ENCODE results near the gene KCNQ1. TPM values are rescaled to one million over a fixed set of nuclear protein-coding genes. Genes with fewer than 3 reads are reported as not detected.

KCNQ1 gene
- polyA plus RNA-seq, 5 donors, result 6.2 to 11.5 (median 8.5) TPM

DNA sequence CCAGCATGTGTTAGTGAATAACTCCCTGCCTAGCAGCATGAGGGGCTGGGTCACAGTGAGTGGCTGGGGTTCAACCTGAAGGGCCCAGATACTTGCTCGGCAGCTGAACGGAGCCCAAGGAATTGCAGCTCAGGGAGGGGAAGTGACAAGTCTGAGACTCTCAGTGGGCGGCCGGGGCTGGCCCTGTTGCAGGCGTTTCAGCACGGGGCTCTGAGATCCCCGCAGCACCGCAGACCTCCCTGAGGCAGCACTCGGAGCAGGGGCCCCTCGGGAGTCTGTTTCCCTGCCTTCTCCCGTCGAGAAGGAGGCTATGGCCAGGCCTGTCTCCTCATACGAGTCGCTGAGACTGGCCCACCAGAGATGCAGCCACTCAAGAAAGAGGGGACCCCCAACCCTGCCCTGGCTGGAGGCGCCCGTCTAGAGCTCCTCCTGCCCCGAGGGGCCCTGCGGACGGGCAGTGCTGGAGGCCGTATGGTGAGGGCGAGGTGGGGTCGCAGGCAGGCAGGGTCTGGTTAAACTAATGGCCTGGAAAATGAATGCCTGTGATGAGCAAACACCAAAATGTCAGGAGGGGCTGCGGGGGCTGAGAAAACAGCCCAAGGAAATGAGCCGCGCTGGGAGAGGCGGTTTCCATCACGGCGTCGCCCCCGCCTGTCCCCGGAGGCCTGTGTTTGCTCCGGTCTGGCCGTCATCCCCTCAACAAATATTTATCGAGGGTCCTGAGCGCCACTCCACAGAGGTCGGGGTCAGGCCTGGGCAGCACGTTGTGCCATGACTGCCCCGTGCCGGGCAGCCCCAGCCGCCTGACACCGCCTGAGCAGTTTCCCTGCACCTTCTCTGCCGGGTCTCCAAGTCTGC is 35.0 kb upstream of the KCNQ1 start:
- DNase-seq, result no peak

DNA sequence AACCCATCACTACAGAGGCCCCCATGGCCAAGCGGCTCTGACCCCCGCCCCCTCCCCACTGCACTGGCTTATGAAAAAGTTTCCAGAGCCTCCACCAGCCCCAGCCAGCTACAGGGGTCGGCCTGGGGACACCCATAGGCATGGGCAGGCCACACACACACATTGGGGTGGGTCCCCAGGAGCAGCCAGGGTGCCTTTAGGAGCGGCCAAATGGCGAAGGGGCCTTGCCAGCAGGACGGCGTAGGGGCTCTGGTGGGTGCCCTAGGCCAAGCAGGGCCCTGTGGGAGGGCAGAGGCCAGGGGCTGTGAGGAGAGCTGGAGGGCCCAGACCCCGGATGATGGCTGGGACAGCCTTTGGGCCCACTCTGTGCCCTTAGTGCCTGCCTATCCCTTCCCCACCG is 34.2 kb upstream of the KCNQ1 start:
- DNase-seq, result no peak

GRCh38 chr11:2411446-2412305 is 33.1 kb upstream of the KCNQ1 start:
- no peak for DNase-seq

- no peak for DNase-seq
Measured at GRCh38 chr11:2412323-2412722, 32.5 kb upstream of the KCNQ1 start.

DNA sequence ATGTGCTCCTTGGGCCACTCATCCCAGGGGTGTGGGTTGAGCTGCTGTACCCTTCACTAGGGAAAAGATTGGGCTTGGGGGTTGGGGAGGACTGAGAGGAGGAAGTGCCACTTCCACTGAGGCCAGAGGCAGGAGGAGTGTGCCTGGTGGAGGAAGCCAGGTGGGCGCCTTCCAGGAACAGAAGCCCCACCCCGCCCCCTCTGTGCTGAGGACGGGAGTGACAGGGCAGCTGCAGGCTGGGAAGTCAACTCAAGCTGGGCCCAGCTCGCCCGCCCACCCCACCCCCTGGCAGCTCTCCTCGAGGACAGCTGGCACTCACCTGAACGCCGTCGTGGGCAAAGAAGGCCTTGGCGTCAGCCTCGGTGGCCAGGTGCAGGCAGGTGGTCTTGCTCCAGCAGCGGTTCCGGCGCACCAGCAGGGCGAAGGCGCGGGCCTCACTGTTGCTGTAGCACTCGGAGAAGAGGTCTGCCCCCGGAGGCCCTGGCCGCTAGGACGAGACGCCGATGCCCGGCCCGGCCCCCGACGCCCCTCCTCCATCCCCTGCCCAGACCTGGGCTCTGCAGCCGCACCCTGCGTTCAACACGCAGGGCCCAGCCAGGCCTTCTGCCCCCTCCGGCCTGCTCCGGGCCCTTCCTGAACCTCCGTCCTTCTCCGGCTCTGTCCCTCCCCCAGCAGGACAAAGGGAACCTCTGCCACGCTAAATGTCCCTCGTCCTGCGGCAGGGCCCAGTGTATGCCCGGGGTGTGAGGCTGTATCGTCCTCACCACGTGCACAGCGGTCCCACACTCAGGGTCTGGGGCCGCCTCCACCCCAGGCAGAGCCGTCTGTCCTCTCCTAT is 30.8 kb upstream of the KCNQ1 start:
- DNase-seq, result no peak

- DNase-seq, result no peak
Measured at GRCh38 chr11:2414616-2415015, 30.2 kb upstream of the KCNQ1 start.

GRCh38 chr11:2415171-2415570 is 29.6 kb upstream of the KCNQ1 start:
- no peak for DNase-seq

GRCh38 chr11:2415601-2416380 is 29.0 kb upstream of the KCNQ1 start:
- no peak for DNase-seq

- DNase-seq, result no peak
Measured at GRCh38 chr11:2416765-2417164, 28.0 kb upstream of the KCNQ1 start.

GRCh38 chr11:2417856-2418692 is 26.7 kb upstream of the KCNQ1 start:
- DNase-seq, result no peak

DNA sequence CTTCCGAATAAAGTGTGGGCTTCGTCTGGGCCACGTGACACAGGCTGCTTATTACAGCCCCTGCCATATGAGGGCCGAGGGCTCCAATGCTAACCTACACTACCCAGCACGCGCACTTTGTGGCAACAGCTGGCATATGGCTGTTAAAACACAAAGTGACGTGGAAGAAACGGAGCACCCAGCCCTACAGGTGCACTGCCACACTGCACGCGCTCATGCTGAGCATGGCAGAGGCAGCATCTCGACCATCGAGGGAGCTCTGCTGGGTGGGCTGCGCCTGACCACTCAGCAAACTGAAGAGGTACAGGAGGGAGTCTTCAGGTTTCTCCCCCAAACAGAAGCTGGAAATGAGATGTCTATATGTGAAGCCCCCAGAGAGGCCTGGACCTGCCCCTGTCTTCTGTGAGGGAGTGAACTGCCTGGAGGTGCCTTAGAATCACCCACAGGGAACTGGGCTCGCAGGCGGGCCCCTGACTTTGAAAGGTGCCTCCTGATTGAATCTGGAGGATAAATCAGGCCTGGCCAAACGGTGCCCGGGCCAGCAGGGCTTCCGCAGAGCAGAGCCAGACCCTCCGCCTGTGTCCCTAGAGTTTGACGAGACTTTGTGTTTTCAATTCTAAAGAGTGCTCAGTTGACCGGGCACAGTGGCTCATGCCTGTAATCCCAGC is 26.0 kb upstream of the KCNQ1 start:
- DNase-seq, result no peak

DNA sequence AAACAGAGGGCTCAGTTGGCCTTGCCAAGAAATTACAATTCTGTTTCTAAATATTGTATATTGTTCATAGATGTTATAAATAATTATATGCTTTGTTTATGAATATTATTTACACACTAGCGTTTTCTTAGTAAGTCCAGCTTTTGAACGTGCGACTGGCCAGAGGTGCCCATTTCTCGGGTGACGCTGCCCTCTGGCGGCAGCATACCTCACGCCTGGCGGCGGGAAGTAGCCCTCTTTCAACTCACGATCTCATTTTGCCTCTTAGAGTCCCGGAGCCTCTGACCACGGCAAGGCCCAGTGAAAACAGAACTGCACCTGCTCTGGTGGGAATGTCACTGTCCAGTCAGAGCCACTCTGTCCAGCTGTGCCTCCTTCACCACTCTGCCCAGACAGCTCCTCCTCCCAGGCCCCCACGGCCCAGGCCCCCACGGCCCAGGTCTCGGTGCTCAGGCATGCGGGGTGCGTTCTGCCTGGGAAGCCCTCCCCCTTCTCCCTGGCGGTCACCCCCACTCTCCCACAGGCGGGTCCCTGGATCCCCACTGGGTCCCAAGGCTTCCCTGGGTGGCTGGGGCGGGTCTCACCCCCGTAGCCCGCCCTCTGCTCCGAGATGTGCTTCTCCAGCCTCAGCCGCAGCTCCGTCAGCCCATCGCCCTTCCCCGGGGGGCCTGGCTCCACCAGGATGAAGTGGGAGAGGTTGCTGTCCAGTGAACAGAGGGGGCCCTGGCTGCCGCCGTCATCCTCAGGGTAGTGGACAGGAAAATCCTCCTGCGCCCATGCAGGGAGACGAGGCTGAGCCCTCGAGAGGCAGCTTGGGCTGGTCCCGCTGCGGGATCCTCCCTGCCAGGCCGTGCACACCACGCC is 24.9 kb upstream of the KCNQ1 start:
- DNase-seq, result peak; percentile 78 to 83

GRCh38 chr11:2420502-2421225 is 24.1 kb upstream of the KCNQ1 start:
- peak; percentile 65 to 81 for DNase-seq

- DNase-seq, result no peak
Measured at GRCh38 chr11:2421226-2421994, 23.4 kb upstream of the KCNQ1 start.

- DNase-seq, result no peak
Measured at GRCh38 chr11:2421996-2422395, 22.8 kb upstream of the KCNQ1 start.

DNA sequence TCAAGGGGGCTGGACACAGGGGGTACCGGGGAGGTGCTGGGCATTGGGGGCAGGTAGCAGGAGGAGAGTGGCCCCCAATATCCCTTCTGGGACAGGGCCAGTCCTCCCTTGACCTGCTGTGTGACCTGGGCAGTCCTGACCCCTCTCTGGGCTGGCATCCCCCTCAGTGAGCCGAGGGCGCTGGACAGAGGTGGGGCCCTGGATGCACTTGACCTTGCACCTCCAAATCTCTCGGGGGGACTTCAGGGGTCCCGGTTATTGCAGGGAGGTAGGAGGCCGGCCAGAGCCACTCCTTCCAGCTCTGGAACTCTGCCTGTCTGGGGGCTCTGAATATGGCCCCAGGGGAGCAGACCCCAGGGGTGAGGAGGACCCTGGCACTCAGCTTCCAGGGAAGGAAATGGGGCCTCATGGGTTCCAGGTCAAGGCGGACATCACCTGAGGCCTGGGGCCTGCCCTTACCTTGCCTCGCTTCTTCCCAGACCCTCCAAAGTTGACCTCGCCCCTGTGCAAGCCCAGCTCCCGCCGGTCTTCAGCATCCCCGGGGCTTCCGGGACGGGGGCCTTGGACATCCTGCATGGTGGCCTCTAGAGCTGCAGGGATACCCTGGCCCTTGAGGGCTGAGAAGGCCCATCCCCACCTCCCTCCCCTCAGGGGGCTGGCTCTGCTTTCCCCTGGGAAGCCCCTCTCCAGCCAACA is 22.2 kb upstream of the KCNQ1 start:
- no peak for DNase-seq

Data from right lung (tissue), 5 donors.